ENCODE measurements around the gene TAB2. TPM values are rescaled to one million over a fixed set of nuclear protein-coding genes. Genes with fewer than 3 reads are reported as not detected.

Gene TAB2
- total and polyA plus RNA-seq, 7 donors, result 33.4 to 149 (median 100) TPM

GRCh38 chr6:149384464-149384863 is 67.0 kb downstream of the TAB2 start:
- no peak overlapping the region for H3K27ac ChIP-seq
- intact Hi-C loops (cut with DNase I), result no loop called here
- H3K4me3 ChIP-seq, result no peak overlapping the region
- TF ChIP-seq CTCF (IDR thresholded peaks at IDR 0.05), result no peak
- TF ChIP-seq POLR2A (IDR thresholded peaks at IDR 0.05), result no peak
- no peak for TF ChIP-seq EP300 (IDR thresholded peaks at IDR 0.05)
- no peak for TF ChIP-seq POLR2AphosphoS5 (IDR thresholded peaks at IDR 0.05)
- DNase-seq, result no peak
- no peaks in the 10 kb centered on the region for H3K27me3 ChIP-seq
- no peaks in the 10 kb centered on the region for H3K9me3 ChIP-seq
- peaks cover 0 to 21% (median 3%) of the 10 kb centered on the region in 4 donors for H3K36me3 ChIP-seq
- H3K4me1 ChIP-seq, result peaks cover 0 to 28% (median 21%) of the 10 kb centered on the region in 4 donors

- TF ChIP-seq CTCF (IDR thresholded peaks at IDR 0.05), result no peak
- TF ChIP-seq POLR2A (IDR thresholded peaks at IDR 0.05), result no peak
- no peak for TF ChIP-seq POLR2AphosphoS5 (IDR thresholded peaks at IDR 0.05)
- no peak for TF ChIP-seq EP300 (IDR thresholded peaks at IDR 0.05)
- Histone ChIP-seq H3K27me3 (no peaks in the 10 kb centered on the region), H3K27ac (no peak overlapping the region), H3K4me3 (no peak overlapping the region), H3K4me1 (peaks cover 0 to 39% (median 27%) of the 10 kb centered on the region in 4 donors), H3K36me3 (peaks cover 0 to 6% (median 0%) of the 10 kb centered on the region in 4 donors), H3K9me3 (no peaks in the 10 kb centered on the region)
- 93% methylated on average over 5 of the region's 5 CpGs for WGBS, 2 donors
- DNase-seq, result no peak
- intact Hi-C loops (cut with DNase I), result no loop called here
Measured at GRCh38 chr6:149385998-149386646, 68.6 kb downstream of the TAB2 start.

- no peak overlapping the region for H3K27ac ChIP-seq
- H3K9me3 ChIP-seq, result no peaks in the 10 kb centered on the region
- no peaks in the 10 kb centered on the region for H3K27me3 ChIP-seq
- 19 to 64% methylated on average over 1 of the region's 1 CpG for WGBS, 2 donors
- peaks cover 0 to 46% (median 27%) of the 10 kb centered on the region in 4 donors for H3K4me1 ChIP-seq
- DNase-seq, result no peak
- no peaks in the 10 kb centered on the region for H3K36me3 ChIP-seq
- H3K4me3 ChIP-seq, result no peak overlapping the region
- intact Hi-C loops (cut with DNase I), result no loop called here
- TF ChIP-seq CTCF (IDR thresholded peaks at IDR 0.05) (no peak), POLR2A (IDR thresholded peaks at IDR 0.05) (no peak), POLR2AphosphoS5 (IDR thresholded peaks at IDR 0.05) (no peak), EP300 (IDR thresholded peaks at IDR 0.05) (no peak)
Measured at GRCh38 chr6:149387779-149388512, 70.4 kb downstream of the TAB2 start.

GRCh38 chr6:149389509-149390297 is 72.2 kb downstream of the TAB2 start:
- DNase-seq, result no peak
- H3K4me1 ChIP-seq, result peaks cover 0 to 53% (median 32%) of the 10 kb centered on the region in 4 donors
- no peak overlapping the region for H3K27ac ChIP-seq
- TF ChIP-seq POLR2A (IDR thresholded peaks at IDR 0.05) (no peak), POLR2AphosphoS5 (IDR thresholded peaks at IDR 0.05) (no peak), EP300 (IDR thresholded peaks at IDR 0.05) (no peak), CTCF (IDR thresholded peaks at IDR 0.05) (no peak)
- no peaks in the 10 kb centered on the region for H3K27me3 ChIP-seq
- H3K36me3 ChIP-seq, result no peaks in the 10 kb centered on the region
- no peaks in the 10 kb centered on the region for H3K9me3 ChIP-seq
- no peak overlapping the region for H3K4me3 ChIP-seq
- intact Hi-C loops (cut with DNase I), result no loop called here
- 63 to 65% methylated on average over 3 of the region's 3 CpGs for WGBS, 2 donors
